K562 (cell line): ENCODE data around the gene SLC26A8. TPM values are rescaled to one million over a fixed set of nuclear protein-coding genes. Genes with fewer than 3 reads are reported as not detected.
A peak's percentile ranks its signal among the peaks of the same experiment; 100 is the strongest.

Experiments
- CEBPG ChIP-seq, 3 experiments: fragments of 200-800 bp in 1 of 3; sonication (Bioruptor generic) in 1 of 3; sonication (generic) in 1 of 3; formaldehyde crosslinking in 1 of 3; IDR thresholded peaks in 2 of 3; conservative IDR thresholded peaks in 1 of 3; 2 replicates each; pipeline versions ENCODE4 v1.6.1 to v1.8.0; 2016 to 2022; ENCODE audit warnings: missing compliant biosample characterization in 2 of 3, missing genetic modification characterization in 2 of 3, mild to moderate bottlenecking in 1 of 3, missing genetic modification reagents in 1 of 3
- DACH1 ChIP-seq: fragments of 450-650 bp; IDR thresholded peaks from 2 replicates; pipeline ENCODE4 v1.6.1; 2018; ENCODE audit not compliant: partially characterized antibody
- FOXP1 ChIP-seq: sonication (generic); formaldehyde crosslinking; IDR thresholded peaks from 2 replicates; pipeline ENCODE4 v1.8.0; 2022; ENCODE audit warnings: mild to moderate bottlenecking, missing genetic modification reagents
- IRF2 ChIP-seq: sonication (generic); formaldehyde crosslinking; IDR thresholded peaks from 2 replicates; pipeline ENCODE4 v1.8.1; 2022; ENCODE audit warnings: mild to moderate bottlenecking, missing genetic modification reagents
- KAT8 ChIP-seq: fragments of 450-650 bp; IDR thresholded peaks from 2 replicates; pipeline ENCODE4 v1.6.1; 2016; ENCODE audit warnings: low read depth, mild to moderate bottlenecking
- RAD21 ChIP-seq, 2 experiments: fragments of 250-450 bp in 1 of 2; fragments of 450-650 bp in 1 of 2; sonication (Bioruptor Pico) in 1 of 2; formaldehyde crosslinking in 1 of 2; IDR thresholded peaks in 1 of 2; conservative IDR thresholded peaks in 1 of 2; 2 replicates each; pipeline versions ENCODE4 v1.4.0 to v1.8.0; 2020 to 2022; ENCODE audit warnings: mild to moderate bottlenecking in 2 of 2, moderate library complexity in 1 of 2
- RBM15 ChIP-seq: fragments of 200-400 bp; formaldehyde crosslinking; IDR thresholded peaks from 2 replicates; pipeline ENCODE4 v1.6.1; 2018; ENCODE audit warnings: mild to moderate bottlenecking, low read length, moderate library complexity; ENCODE audit not compliant: insufficient read depth
- RHOXF2B ChIP-seq: fragments of 250-450 bp; sonication (Bioruptor Pico); conservative IDR thresholded peaks from 2 replicates; pipeline ENCODE4 v1.5.1; 2021
- SAP30 ChIP-seq: fragments of 200-600 bp; sonication (generic); IDR thresholded peaks from 2 replicates; pipeline ENCODE4 v1.6.1; 2012; ENCODE audit warnings: borderline replicate concordance, low read depth, mild to moderate bottlenecking, moderate library complexity, low read length, control low read depth, inconsistent platforms; ENCODE audit not compliant: insufficient read depth, poor library complexity, severe bottlenecking
- SMAD2 ChIP-seq: fragments of 150-350 bp; IDR thresholded peaks from 2 replicates; pipeline ENCODE4 v1.6.1; 2014; ENCODE audit warnings: low read depth, mild to moderate bottlenecking, low read length
- SMARCC2 ChIP-seq: fragments of 450-650 bp; IDR thresholded peaks from 2 replicates; pipeline ENCODE4 v1.6.1; 2017; ENCODE audit warnings: antibody characterized with exemption, moderate library complexity, mild to moderate bottlenecking, low read depth
- STAG1 ChIP-seq: sonication (generic); formaldehyde crosslinking; IDR thresholded peaks from 2 replicates; pipeline ENCODE4 v1.5.0; 2020; ENCODE audit warnings: missing genetic modification reagents, borderline replicate concordance
- STAT5A ChIP-seq: IDR thresholded peaks from 2 replicates; pipeline ENCODE4 v1.6.1; 2012; ENCODE audit warnings: low read length, inconsistent platforms, borderline replicate concordance
- TAL1 ChIP-seq: fragments of 450-650 bp; IDR thresholded peaks from 2 replicates; pipeline ENCODE4 v1.6.1; 2016; ENCODE audit warnings: mild to moderate bottlenecking
- TCF7L2 ChIP-seq: fragments of 150-350 bp; IDR thresholded peaks from 2 replicates; pipeline ENCODE4 v1.6.1; 2016; ENCODE audit warnings: low read depth, mild to moderate bottlenecking, low read length, moderate library complexity
- THRB ChIP-seq: fragments of 450-650 bp; formaldehyde crosslinking; conservative IDR thresholded peaks from 2 replicates; pipeline ENCODE4 v1.4.0; 2022; ENCODE audit warnings: mild to moderate bottlenecking, missing genetic modification characterization
- TSHZ1 ChIP-seq: fragments of 250-450 bp; sonication (Bioruptor Pico); IDR thresholded peaks from 2 replicates; pipeline ENCODE4 v1.4.0; 2020; ENCODE audit warnings: mild to moderate bottlenecking, moderate library complexity
- U2AF2 ChIP-seq: fragments of 200-400 bp; formaldehyde crosslinking; optimal IDR thresholded peaks from 2 replicates; pipeline ENCODE3; 2017; ENCODE audit warnings: low read depth, mild to moderate bottlenecking, low read length
- UBTF ChIP-seq, 2 experiments: IDR thresholded peaks; 2 replicates each; pipeline ENCODE4 v1.6.1; 2012; ENCODE audit warnings: improper control_type of control experiment in 2 of 2, low read depth in 2 of 2, low read length in 2 of 2, borderline replicate concordance in 1 of 2
- ZEB2 ChIP-seq: fragments of 450-650 bp; IDR thresholded peaks from 2 replicates; pipeline ENCODE4 v1.6.1; 2016
- ZNF184 ChIP-seq: sonication (generic); formaldehyde crosslinking; IDR thresholded peaks from 2 replicates; pipeline ENCODE4 v1.5.0; 2020; ENCODE audit warnings: missing genetic modification reagents
- polyA plus RNA-seq, 8 experiments: library from polyadenylated mRNA; depleted of rRNA in 4 of 8; stranded (reverse) in 5 of 8; unstranded in 3 of 8; fragments of >200 nt; fragmentation: Nextera tagmentation in 2 of 8; fragmentation: Illumina TruSeq in 1 of 8; extraction: Ambion mirVana in 2 of 8; extraction: Trizol in 1 of 8; gene quantifications; 2 replicates each; pipeline versions ENCODE4 v1.2.1 to v1.2.3, GENCODE V29; 2011 to 2014; ENCODE audit warnings: inconsistent platforms in 1 of 8, missing spikeins in 1 of 8
- total RNA-seq, 7 experiments: library from RNA; depleted of rRNA in 6 of 7; stranded (reverse); fragments of >200 nt in 6 of 7; fragmentation: Illumina TruSeq in 2 of 7; extraction: Trizol in 2 of 7; gene quantifications; 2 replicates each; pipeline versions ENCODE4 v1.2.1 to v1.2.3, GENCODE V29; 2011 to 2021; ENCODE audit warnings: low replicate concordance in 1 of 7

The SLC26A8 gene
- total and polyA plus RNA-seq, 9 of the 15 experiments (the other 6 are each of a cell fraction or from before 2014, with no cell fraction given) = not detected

- no peak; a peak in 2 of 4 replicates for TF ChIP-seq UBTF (IDR thresholded peaks at IDR 0.05; ENCODE audit: borderline replicate concordance in 1 of 2, low read depth in 2 of 2, low read length in 2 of 2)
- no peak for TF ChIP-seq ZNF184 (CRISPR knock-in tag)
- TF ChIP-seq ZEB2 = no peak
- TF ChIP-seq CEBPG (CRISPR knock-in tag; IDR thresholded peaks at IDR 0.05) = peak; percentile 41; the same call in 1 of the 2 replicates
- no peak for TF ChIP-seq CEBPG (tag; conservative IDR thresholded peaks at IDR 0.05 in 1 of 2, IDR thresholded peaks at IDR 0.05 in 1 of 2)
- TF ChIP-seq SMAD2 = no peak
- no peak for TF ChIP-seq TAL1
- no peak for TF ChIP-seq U2AF2
- TF ChIP-seq STAT5A = no peak
- TF ChIP-seq IRF2 (CRISPR knock-in tag) = 0 out of 2 replicates have a peak, but pooled peaks have one; percentile 75
- peak; percentile 74 for TF ChIP-seq FOXP1 (CRISPR knock-in tag)
- TF ChIP-seq SMARCC2 = no peak
- no peak for TF ChIP-seq THRB
- TF ChIP-seq SAP30 = peak; percentile 61
- no peak for TF ChIP-seq RHOXF2B
- TF ChIP-seq TSHZ1 = no peak
- TF ChIP-seq TCF7L2 = no peak
- no peak for TF ChIP-seq DACH1
- TF ChIP-seq RBM15 = no peak
- no peak for TF ChIP-seq STAG1 (CRISPR knock-in tag)
- TF ChIP-seq RAD21 (CRISPR knock-in tag; conservative IDR thresholded peaks at IDR 0.05 in 1 of 2, IDR thresholded peaks at IDR 0.05 in 1 of 2) = no peak
- no peak for TF ChIP-seq KAT8
Measured at GRCh38 chr6:36028088-36028876, 3.8 kb upstream of the SLC26A8 start (continued).
